Fibroblast of gingiva (primary cell): ENCODE data around the gene OR52H1.
"Not testable (repeated sequence)": the region's sequence is repeated elsewhere in the genome, so short reads cannot be mapped to it uniquely, and the experiment has no call there.

ENCODE experiments used
- DNase-seq: peaks from one replicate; pipeline ENCODE4 v3.0.0-alpha.2; 2011; ENCODE audit warnings: low read depth

OR52H1 gene

DNA sequence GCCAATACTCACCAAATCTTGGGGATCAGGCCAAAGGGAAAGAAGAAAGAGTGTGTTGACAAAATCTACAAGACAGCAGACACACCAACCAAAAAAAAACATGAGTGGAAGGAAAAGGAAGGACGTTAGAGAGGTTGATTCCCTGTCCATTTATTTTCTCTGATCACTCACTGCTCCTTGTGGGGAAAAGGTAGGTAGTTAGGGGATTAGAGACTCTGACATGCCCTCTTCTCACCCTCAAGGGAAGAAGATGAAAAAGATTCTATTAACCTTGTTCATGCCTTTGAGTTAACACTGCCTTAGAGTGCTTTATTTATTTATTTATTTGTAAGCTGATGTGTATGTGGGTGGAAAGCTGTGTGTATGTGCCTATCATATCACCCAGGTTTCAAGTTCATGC, at the start of gene OR52H1:
OR52H1 (minus strand) TSS at position 101 of the 400 bp plus-strand sequence. CDS start 3,035 bp downstream, outside the sequence.
- DNase-seq: no peak

DNA sequence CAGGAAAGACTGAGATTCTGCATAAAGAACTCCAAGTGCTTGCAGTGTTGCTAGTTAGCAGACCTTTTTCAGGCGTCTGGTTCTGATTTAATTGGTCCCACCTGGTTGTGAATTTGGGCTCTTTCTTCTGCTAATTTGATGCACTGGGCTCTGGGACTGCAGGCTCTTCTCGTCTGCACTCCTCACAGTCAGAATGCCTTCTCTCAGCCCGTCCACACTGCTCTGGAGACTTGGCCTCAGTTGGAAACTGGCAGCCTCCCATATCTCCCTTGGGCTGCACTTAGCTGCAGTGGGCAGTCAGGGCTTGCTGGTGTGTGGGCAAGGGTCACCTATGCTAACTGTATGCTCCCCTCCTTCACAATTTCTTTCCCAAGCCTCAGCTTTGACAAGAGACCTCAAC, 49.6 kb upstream of the OR52H1 start:
- no peak for DNase-seq

DNA sequence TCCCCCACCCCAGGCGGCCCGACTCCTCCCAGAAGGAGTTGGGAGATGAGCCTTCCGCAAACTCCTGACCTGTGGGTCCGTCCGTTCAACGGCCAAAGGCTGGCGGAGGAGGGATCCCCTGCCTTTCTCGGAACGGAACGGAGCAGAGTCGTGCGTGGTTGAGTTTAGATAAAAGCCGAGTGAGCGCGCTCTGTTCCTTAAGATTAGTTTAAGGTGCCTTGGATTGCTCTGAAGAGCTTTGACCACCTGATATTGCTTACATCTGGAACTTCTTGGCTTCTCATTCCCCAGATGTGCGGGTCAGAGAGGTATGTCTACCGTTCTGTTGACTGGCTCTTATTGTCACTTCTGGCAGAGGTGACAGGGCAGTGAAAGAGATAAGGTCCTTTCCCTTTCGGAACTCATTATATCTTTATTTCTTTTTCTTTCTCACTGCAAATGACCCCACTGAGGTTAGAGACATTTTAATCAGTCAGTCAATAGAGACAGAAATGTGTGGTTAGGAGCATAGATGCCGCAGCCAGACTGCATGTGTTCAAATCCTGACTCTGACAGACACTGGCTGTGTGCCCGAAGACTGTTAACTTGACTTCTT, 48.4 kb upstream of the OR52H1 start, which contains the start of gene TRIM6:
TRIM6 (plus strand) TSS at position 31 of the 595 bp plus-strand sequence; CDS start at position 292, 261 bp downstream.
- DNase-seq: peak; percentile 23

DNA sequence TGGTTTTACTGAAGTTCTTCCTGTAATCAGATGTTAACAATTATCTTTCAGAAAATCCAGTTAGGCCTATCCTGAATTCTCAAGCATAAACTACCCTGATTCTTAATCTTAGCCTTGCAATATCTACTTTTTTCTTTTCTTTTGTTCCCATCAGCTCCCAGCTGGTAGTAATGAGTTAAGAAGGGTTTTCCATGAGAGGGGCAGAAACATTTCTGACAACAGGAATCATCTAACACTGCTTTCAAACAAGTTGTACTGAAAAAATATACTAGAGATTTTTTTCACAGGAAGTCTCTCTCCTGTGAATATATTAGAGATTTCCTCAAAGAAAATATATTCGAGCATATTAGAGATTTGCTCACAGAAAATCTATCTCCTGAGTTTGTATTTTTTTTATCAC, 44.8 kb upstream of the OR52H1 start:
- DNase-seq: no peak

DNA sequence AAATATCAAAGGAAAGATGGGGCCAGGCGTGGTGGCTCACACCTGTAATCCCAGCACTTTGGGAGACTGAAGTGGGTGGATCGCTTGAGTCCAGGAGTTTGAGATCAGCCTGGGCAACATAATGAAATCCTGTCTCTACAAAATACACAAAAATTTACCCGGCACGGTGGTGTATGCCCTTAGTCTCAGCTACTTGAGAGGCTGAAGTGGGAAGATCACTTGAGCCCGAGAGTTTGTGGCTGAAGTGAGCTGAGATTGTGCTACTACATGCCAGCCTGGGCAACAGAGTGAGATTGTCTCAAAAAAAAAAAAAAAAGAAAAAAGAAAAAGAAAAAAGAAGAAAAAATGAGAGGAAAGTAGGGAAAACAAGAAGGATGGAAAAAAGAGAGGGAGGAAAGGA, 44.3 kb upstream of the OR52H1 start:
- no peak for DNase-seq

DNA sequence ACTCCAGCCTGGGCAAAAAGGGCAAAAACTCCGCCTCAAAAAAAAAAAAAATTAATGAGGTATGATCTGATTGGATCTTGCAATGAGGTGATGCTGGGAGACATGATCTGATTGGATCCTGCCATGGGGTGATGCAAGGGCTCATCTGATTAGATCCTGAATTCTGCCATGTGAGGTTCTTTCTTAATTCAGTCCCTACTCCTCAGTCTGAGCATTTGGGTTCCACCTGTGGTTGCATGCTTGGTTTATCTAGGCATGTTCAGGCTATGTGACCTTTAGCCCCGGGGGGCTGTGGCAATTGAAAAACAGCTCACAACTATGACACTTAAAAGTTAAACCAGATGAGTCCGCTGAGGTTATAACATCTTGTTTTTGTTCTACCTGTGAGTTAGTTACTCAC, 43.3 kb upstream of the OR52H1 start:
- no peak for DNase-seq

DNA sequence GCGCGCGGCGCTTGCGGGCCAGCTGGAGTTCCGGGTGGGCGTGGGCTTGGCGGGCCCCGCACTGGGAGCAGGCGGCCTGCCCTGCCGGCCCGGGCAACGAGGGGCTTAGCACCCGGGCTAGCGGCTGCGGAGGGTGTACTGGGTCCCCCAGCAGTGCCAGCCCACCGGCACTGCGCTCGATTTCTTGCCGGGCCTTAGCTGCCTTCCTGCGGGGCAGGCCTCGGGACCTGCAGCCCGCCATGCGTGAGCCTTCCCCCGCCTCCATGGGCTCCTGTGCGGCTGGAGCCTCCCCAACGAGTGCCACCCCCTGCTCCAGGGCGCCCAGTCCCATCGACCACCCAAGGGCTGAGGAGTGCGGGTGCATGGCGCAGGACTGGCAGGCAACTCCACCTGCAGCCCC, 41.6 kb upstream of the OR52H1 start:
- DNase-seq: not testable (repeated sequence)

DNA sequence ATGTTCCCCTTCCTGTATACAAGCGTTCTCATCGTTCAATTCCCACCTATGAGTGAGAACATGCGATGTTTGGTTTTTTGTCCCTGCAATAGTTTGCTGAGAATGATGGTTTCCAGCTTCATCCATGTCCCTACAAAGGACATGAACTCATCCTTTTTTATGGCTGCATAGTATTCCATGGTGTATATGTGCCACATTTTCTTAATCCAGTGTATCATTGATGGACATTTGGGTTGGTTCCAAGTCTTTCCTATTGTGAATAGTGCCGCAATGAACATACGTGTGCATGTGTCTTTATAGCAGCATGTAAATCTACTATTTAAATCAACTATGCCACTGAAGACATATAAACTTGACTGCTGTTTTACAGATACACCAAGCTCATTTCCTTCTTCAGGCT, 36.1 kb upstream of the OR52H1 start:
- DNase-seq: not testable (repeated sequence)

DNA sequence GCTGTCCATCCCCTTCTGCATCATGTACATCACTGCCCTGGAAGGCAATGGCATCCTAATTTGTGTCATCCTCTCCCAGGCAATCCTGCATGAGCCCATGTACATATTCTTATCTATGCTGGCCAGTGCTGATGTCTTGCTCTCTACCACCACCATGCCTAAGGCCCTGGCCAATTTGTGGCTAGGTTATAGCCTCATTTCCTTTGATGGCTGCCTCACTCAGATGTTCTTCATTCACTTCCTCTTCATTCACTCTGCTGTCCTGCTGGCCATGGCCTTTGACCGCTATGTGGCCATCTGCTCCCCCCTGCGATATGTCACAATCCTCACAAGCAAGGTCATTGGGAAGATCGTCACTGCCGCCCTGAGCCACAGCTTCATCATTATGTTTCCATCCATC, 32.7 kb upstream of the OR52H1 start:
- no peak for DNase-seq

DNA sequence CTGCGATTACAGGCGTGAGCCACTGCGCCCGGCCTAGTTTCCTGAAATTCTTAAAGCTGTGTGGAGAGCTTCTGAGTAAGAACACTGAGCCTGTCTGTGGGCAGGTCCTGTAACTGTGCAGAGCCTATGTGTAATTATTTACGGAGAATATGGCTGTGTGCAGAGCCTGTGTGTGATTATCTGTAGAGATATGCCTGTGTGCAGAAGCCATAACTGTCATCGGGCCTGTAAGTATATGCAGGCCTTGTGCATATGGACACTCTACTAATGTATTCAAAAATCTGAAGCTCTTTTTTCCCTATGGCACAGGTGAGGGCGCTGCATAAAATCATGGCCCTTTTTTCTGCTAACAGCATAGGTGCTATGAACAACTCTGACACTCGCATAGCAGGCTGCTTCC, 32.2 kb upstream of the OR52H1 start, which contains the start of gene OR52B6:
OR52B6 (plus strand) TSS at position 301 of the 400 bp plus-strand sequence; CDS start at position 301, 0 bp downstream.
- DNase-seq: no peak

DNA sequence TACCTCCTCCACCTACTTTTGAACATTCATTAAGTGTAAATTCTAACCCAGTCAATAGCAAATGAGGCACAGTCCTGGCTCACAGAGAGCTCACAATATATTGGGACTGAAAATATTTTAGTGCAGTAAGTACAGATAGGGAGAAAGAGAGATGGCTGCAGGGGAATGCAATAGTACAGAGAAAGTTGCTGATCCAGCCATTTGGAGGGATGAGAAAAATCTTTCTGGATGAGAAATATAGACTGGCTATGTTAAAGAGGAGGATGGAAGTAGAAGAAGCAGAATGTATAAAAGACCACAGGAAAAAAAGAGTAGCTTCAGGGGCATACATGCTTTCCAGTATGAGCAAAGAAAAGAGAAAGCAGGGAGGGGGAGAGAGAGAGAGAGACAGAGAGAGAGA, 28.8 kb upstream of the OR52H1 start:
- no peak for DNase-seq

DNA sequence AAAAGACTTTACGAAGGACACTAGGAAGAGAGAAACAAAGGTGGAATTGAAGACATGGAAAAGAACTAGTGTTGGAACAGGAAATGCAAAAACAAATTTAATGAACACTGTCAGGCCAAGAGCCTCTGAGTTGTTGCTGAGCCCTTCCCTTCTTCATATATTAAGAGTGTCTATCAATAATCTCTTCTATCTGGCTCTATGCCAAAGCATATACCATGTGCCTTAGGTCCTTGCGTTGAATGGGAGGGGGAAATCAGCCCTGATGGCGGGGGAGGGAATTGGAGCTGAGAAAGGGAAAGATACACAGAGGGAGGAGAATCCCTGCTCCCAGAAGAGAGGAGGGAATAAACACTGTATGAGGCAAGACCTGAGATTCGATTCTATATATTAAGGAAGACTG, 26.8 kb upstream of the OR52H1 start:
- DNase-seq: no peak

DNA sequence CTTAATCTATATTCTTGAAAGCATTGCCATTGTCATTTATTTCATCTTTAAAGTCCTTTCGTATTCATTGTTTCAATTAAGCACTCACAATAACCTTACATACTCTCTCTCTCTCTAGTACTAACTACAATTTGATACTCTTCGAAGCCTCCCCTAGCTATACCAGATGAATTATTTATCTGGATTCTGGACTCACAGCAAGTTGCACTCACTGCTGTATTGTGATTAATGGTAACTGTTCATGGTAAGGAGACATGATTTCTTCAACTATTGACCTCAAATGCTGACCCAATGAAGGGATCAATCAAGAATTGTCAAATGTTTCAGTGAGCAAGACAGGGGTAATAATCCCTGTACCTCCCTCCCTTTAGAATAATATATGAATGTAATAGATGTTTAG, 26.3 kb upstream of the OR52H1 start:
- DNase-seq: no peak

DNA sequence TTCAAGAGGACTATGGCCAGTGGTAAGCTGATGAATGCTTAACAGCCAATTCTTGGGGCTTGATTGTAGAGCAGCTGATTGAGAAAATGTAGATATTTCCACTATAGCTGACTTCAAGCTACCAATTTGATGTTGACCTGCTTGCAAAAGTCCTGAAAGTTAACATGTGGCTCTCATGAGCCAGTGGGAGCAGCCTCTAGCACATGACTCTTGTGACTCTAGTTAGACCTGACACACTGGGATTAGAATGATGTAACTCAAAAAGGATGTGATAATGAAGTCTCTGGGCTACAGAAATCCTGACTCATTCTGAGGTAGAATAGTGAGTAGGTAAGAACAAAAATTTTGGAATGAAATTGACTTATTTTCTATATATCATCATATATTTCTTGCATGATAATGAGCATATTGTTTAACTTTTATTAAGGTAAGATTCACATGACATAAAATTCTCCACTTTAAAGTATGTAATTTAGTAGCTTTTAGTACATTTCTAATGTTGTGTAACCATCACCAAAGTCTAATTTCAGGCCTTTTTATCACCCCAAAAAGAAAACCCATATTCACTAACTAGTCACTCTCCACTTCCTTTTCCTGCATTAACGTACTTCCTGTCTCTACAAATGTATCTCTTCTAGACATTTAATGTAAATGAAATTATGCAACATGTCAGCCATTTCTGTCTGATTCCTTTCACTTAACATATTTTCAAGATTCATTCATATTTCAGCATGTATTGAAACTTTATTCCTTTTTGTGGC, 16.1 kb upstream of the OR52H1 start:
- DNase-seq: no peak

DNA sequence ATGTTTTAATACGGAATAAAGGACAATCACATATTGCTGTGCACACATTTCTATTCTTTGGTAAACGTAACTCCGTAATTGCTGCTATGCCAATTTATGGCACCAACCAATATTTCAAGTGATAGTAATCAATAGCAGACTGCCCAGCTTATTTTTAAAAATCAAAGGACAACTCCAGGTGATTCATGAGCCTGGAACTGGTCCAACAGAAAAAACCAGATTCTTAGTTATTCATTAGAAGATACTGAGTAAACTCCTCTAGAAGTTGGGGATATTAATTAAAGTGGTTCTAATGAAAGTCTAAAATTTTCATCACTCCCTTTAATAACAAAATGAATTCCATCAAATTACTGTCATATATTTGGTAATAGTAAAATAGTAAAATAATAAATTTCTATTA, 9.4 kb upstream of the OR52H1 start:
- DNase-seq: no peak

DNA sequence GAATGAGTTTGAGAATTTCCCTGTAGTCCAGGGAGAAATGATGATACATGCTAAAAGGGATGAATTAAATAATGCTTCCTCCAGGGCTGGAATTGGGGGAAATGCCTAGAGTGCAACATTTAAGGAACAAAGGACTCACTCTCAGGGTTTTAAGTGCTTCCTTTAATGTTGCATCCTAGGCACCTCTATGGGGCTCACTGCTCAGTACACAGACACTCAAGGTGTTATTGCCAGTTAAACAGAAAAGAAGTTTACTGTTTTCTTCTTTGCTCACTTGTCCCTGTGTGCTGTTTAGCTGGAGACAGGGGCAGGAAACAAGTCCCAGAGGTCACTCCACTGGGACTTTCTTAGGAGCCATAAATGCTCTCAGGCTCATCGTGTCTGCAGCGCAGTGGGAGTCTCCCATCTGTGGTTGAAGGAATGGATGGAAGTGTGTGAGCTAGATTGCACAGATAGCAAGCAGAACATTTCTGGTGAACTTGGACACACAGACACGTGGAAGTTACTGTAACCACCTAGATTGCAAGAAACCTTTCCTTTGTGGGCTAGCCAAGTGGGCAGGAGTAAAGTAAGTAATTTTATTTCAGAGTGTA, 8.4 kb upstream of the OR52H1 start:
- DNase-seq: no peak

DNA sequence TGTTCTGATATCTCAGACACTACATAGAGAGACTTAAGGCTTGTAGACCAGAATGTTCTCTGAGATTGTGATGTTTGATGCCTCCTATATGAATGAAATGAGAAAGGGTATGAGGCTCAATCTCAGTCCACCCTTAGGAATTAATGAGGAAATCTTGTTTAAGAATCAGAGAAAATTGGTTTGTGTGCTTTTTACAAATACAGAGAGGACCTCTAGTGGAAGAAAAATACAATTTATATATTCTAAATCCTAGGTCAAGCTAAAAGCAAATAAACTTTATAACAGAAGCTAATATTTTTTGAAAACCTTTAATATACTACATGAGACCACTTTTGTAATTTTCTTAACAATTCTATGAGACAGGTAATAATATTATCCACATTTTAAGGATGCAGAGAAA, 5.0 kb upstream of the OR52H1 start:
- no peak for DNase-seq

DNA sequence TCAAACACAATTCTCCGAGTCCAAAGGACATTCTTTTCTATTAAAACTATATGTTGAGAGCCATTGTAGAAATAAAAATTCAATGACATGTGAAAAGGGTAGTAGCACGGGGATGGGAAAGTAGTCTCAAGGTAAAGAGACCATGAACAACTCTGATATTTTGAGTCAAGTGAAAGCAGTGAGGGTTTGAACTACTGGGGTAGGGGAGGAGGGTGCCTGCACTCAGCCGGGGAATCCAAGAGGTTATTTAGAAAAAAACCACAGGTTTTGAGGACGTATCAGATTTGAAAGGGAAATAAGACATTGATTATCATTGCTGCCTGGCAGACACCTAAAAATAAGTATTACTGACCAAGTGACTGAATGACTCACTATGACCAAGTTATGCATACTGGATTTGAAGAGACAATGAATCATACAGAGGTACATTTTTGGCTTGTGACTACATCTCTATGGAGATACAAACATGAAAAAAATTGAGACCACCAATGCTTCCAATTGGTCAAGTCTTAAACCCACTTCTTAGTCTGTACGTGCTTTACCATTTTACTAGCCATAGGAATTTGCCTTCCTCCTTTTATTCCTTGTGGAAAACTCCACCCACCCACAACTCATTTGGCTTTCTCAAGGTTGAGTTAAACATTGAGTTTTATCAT, 2.2 kb upstream of the OR52H1 start:
- DNase-seq: peak; percentile 9

DNA sequence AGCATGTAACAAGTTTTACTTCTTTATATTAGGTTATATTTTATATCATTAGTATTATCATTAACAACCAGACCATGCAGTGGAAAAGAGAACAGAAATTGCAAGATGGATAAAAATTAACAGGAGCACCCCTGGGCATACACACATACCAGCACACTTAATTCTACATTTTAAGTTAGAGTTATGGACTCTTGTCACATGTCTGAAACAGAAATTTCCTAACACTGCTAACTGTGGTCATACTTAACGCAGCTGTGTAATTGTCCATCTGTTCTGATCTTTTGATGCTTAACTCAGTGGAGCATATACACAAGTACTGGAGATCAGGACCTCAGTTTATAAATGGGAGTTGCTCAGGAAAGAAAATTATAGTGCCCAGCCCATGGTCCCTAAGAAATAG, 358 bp downstream of the OR52H1 start:
- DNase-seq: no peak

DNA sequence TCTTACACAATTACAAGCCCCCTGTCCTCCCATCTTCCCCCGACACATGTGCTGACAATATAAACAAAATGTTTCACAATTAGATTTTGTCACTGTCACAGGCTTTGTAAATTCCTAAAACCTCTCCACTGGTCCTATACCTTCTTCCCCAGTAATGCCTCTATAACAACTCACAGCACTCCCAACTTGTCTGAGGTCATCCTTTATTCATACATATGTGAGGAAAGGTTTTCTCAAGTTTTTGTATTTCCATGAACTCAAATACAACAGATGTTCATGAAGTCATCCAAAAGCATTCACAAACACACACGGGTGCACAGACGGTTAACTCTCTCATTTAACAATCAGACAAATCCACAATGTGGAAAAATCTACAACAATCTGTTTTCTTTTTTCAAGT, 1.9 kb downstream of the OR52H1 start:
- DNase-seq: no peak

DNA sequence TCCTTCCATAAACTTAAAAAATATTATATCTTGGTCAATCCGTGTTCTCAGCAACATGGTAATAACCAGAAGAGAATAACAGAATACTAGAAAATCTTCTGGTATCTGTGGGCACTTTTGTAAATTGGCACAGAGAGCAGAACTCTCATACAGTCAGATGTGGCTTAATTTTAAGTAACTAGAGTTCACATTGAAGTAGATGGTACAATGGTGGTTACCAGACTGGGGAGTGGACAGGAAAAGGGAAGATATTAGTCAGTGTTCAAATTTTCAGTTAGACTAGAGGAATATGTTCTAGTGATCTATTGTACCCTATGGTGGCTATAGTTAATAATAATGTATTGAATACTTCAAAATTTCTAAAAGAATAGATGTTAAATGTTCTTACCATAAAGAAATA, 6.9 kb downstream of the OR52H1 start:
- DNase-seq: no peak

DNA sequence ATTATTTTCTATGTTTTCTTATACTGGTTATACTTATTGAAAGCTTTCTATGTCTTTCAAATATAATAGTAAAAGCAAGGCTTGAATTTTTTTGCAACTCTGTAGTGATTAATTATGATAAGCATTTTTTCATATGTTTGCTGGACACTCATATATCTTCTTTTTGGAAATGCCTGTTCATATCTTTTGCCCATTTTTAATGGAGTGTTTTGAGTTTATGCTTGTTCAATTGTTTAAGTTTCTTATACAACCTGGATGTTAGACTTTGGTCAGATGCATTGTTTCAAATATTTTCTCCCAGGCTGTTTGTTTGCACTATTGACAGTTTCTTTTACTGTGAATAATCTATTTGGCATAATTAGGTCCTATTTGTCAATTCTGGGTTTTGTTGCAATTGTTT, 11.9 kb downstream of the OR52H1 start:
- no peak for DNase-seq

DNA sequence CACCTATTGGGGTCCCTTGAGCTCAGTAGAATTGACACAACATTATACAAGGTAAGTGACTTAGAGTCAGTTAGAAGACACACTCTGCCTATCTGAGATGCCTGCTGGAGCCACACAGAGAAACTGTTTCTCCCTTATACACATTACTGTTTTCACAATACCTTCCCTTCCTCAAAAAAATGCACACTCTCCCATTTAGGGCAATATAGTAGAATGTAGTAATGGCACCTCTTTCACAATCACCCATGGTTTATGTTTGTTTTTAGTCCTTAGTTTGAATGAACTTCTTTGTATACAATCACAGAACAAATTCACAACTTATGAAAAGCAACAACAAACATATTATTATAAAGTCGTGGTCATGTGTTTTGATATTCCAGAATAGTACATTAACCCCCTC, 14.3 kb downstream of the OR52H1 start:
- no peak for DNase-seq
